GM19193 (cell line): Measurements from ENCODE around the gene PANX3.

Source experiments
- POLR2A ChIP-seq: IDR thresholded peaks from 4 replicates; pipeline ENCODE4 v1.6.1; 2011; ENCODE audit not compliant: insufficient read depth, insufficient read length; ENCODE audit errors: extremely low read depth

Gene PANX3

GRCh38 chr11:124611064-124611463, at the start of gene PANX3:
Gene PANX3, plus strand, starts transcription at chr11:124611428. Its CDS starts 129 bp downstream, at chr11:124611557.
- TF ChIP-seq POLR2A: no peak

GRCh38 chr11:124569697-124570096, 41.5 kb upstream of the PANX3 start, which contains the start of gene OR8A1:
Gene OR8A1, plus strand, starts transcription at chr11:124569997. Its CDS starts 123 bp downstream, at chr11:124570120.
- TF ChIP-seq POLR2A: no peak

GRCh38 chr11:124570160-124570559, 41.1 kb upstream of the PANX3 start:
- TF ChIP-seq POLR2A: no peak

- TF ChIP-seq POLR2A: no peak
These were observed 33.4 kb upstream of the PANX3 start for GRCh38 chr11:124577716-124578427.

GRCh38 chr11:124578761-124579160, 32.5 kb upstream of the PANX3 start:
- TF ChIP-seq POLR2A: no peak

GRCh38 chr11:124581817-124582216, 29.4 kb upstream of the PANX3 start:
- TF ChIP-seq POLR2A: no peak

- TF ChIP-seq POLR2A: no peak
These were observed 28.7 kb upstream of the PANX3 start for GRCh38 chr11:124582565-124582964.

GRCh38 chr11:124583781-124584180, 27.4 kb upstream of the PANX3 start:
- TF ChIP-seq POLR2A: no peak

- no peak for TF ChIP-seq POLR2A
These were observed 26.4 kb upstream of the PANX3 start for GRCh38 chr11:124584681-124585372.

- TF ChIP-seq POLR2A: no peak
These were observed 24.9 kb upstream of the PANX3 start for GRCh38 chr11:124586238-124586860.

GRCh38 chr11:124591430-124591829, 19.8 kb upstream of the PANX3 start:
- TF ChIP-seq POLR2A: no peak

- no peak for TF ChIP-seq POLR2A
These were observed 18.6 kb upstream of the PANX3 start for GRCh38 chr11:124592627-124593026.

GRCh38 chr11:124595302-124595701, 15.9 kb upstream of the PANX3 start:
- no peak for TF ChIP-seq POLR2A

GRCh38 chr11:124597626-124598025, 13.6 kb upstream of the PANX3 start:
- TF ChIP-seq POLR2A: no peak

- TF ChIP-seq POLR2A: no peak
These were observed 10.5 kb upstream of the PANX3 start for GRCh38 chr11:124600621-124601320.
